A549 (cell line): ENCODE measurements around the gene RSRC1. TPM values are rescaled to one million over a fixed set of nuclear protein-coding genes. Genes with fewer than 3 reads are reported as not detected.

Experiments used
- ATAC-seq, 2 experiments: fragments of 200-7000 bp in 1 of 2; fragments of >200 bp in 1 of 2; cut with Nextera tagmentation in 1 of 2; cut with Tn5 transposase in 1 of 2; 3 replicates each; pipeline versions ENCODE4 v1.8.0 to v1.9.1; 2018 to 2020; ENCODE audit warnings: mild to moderate bottlenecking in 1 of 2, moderate library complexity in 1 of 2
- CTCF ChIA-PET: fragments of 300-600 bp; sonication (Branson Sonifier 250); formaldehyde crosslinking; extraction: SDS; loops from one replicate; lab custom pipeline; 2021; ENCODE audit warnings: antibody characterized with exemption, inconsistent platforms; lab: Yijun Ruan, JAX
- POLR2A ChIA-PET: fragments of 350-600 bp; formaldehyde crosslinking; extraction: SDS; loops from one replicate; lab custom pipeline; 2021; ENCODE audit warnings: antibody characterized with exemption, inconsistent platforms; lab: Yijun Ruan, JAX
- DNase-seq, 2 experiments: peaks; one replicate each; pipeline versions ENCODE4 v3.0.0 to v3.0.0-alpha.2; 2011 to 2016; ENCODE audit warnings: low read depth in 1 of 2, low spot score in 1 of 2
- FAIRE-seq: peaks from 2 replicates; lab custom pipeline; 2011; peaks lifted over from hg19 to GRCh38; lab: Jason Lieb, UNC
- H3K27ac ChIP-seq, 2 experiments: fragments of >200 bp; sonication (Bioruptor Twin); formaldehyde crosslinking; 3 replicates each; pipeline ENCODE4 v1.5.1; 2016 to 2017
- H3K4me1 ChIP-seq: fragments of >200 bp; sonication (Bioruptor Twin); formaldehyde crosslinking; 3 replicates; pipeline ENCODE4 v1.6.1; 2016
- H3K4me2 ChIP-seq: fragments of >200 bp; sonication (Bioruptor Twin); formaldehyde crosslinking; 3 replicates; pipeline ENCODE4 v1.6.1; 2016
- H3K4me3 ChIP-seq: fragments of >200 bp; sonication (Bioruptor Twin); formaldehyde crosslinking; 3 replicates; pipeline ENCODE4 v1.5.1; 2016
- H3K9me3 ChIP-seq: fragments of >200 bp; sonication (Bioruptor Twin); formaldehyde crosslinking; 3 replicates; pipeline ENCODE4 v1.6.1; 2016
- ATOH8 ChIP-seq: fragments of 250-450 bp; sonication (Bioruptor Pico); IDR thresholded peaks from 2 replicates; pipeline ENCODE4 v1.5.0; 2020; ENCODE audit warnings: low read depth, mild to moderate bottlenecking, moderate library complexity
- CBX8 ChIP-seq: fragments of 200-600 bp; sonication (generic); IDR thresholded peaks from 2 replicates; pipeline ENCODE4 v1.6.1; 2016
- CTCF ChIP-seq: fragments of >200 bp; sonication (Bioruptor Twin); formaldehyde crosslinking; IDR thresholded peaks from 3 replicates; pipeline ENCODE4 v1.5.1; 2016
- E2F6 ChIP-seq: IDR thresholded peaks from 2 replicates; pipeline ENCODE4 v1.6.1; 2012; ENCODE audit warnings: low read depth, borderline replicate concordance
- EHF ChIP-seq: fragments of 250-450 bp; sonication (Bioruptor Pico); IDR thresholded peaks from 2 replicates; pipeline ENCODE4 v1.5.0; 2020; ENCODE audit warnings: mild to moderate bottlenecking
- EP300 ChIP-seq, 2 experiments: fragments of >200 bp; sonication (Bioruptor Twin); formaldehyde crosslinking; IDR thresholded peaks; 2 replicates in 1 of 2; 3 replicates in 1 of 2; pipeline ENCODE4 v1.6.1; 2016 to 2017
- ESRRA ChIP-seq: fragments of 150-350 bp; IDR thresholded peaks from 2 replicates; pipeline ENCODE4 v1.6.1; 2014; ENCODE audit warnings: mild to moderate bottlenecking, low read length, borderline replicate concordance
- FOSL2 ChIP-seq, 2 experiments: fragments of 450-650 bp in 1 of 2; fragments of >200 bp in 1 of 2; sonication (Bioruptor Twin) in 1 of 2; formaldehyde crosslinking; IDR thresholded peaks; 2 replicates each; pipeline versions ENCODE4 v1.5.0 to v1.6.1; 2016 to 2020; ENCODE audit warnings: mild to moderate bottlenecking in 1 of 2, moderate library complexity in 1 of 2
- GATA3 ChIP-seq: IDR thresholded peaks from 2 replicates; pipeline ENCODE4 v1.6.1; 2012; ENCODE audit warnings: borderline replicate concordance
- HDAC2 ChIP-seq: fragments of 200-600 bp; sonication (generic); IDR thresholded peaks from 2 replicates; pipeline ENCODE4 v1.6.1; 2016
- HEYL ChIP-seq: fragments of 250-450 bp; sonication (Bioruptor Pico); IDR thresholded peaks from 2 replicates; pipeline ENCODE4 v1.8.0; 2021; ENCODE audit warnings: mild to moderate bottlenecking, moderate library complexity
- HMGXB4 ChIP-seq: fragments of 250-450 bp; sonication (Bioruptor Pico); IDR thresholded peaks from 2 replicates; pipeline ENCODE4 v1.5.0; 2021; ENCODE audit warnings: mild to moderate bottlenecking, moderate library complexity, borderline replicate concordance
- HOXA7 ChIP-seq: fragments of 250-450 bp; sonication (Bioruptor Pico); IDR thresholded peaks from 2 replicates; pipeline ENCODE4 v1.5.0; 2020; ENCODE audit warnings: mild to moderate bottlenecking, moderate library complexity
- HOXB13 ChIP-seq: fragments of 250-450 bp; sonication (Bioruptor Pico); IDR thresholded peaks from 2 replicates; pipeline ENCODE4 v1.5.0; 2020; ENCODE audit warnings: low read depth, mild to moderate bottlenecking, moderate library complexity
- HOXB5 ChIP-seq: fragments of 250-450 bp; sonication (Bioruptor Pico); IDR thresholded peaks from 2 replicates; pipeline ENCODE4 v1.5.0; 2020; ENCODE audit warnings: mild to moderate bottlenecking, moderate library complexity
- MAZ ChIP-seq: fragments of 150-350 bp; IDR thresholded peaks from 2 replicates; pipeline ENCODE4 v1.6.1; 2014; ENCODE audit warnings: antibody characterized with exemption, low read depth, low read length, borderline replicate concordance
- NPAS2 ChIP-seq: fragments of 250-450 bp; sonication (Bioruptor Pico); IDR thresholded peaks from 2 replicates; pipeline ENCODE4 v1.8.0; 2022; ENCODE audit warnings: mild to moderate bottlenecking, moderate library complexity, borderline replicate concordance
- PHF8 ChIP-seq: fragments of 200-600 bp; sonication (generic); IDR thresholded peaks from 2 replicates; pipeline ENCODE4 v1.6.1; 2016; ENCODE audit warnings: low read depth, mild to moderate bottlenecking, antibody characterized with exemption, moderate library complexity, borderline replicate concordance
- RAD21 ChIP-seq, 2 experiments: fragments of >200 bp in 1 of 2; sonication (Bioruptor Twin) in 1 of 2; formaldehyde crosslinking in 1 of 2; IDR thresholded peaks in 1 of 2; conservative IDR thresholded peaks in 1 of 2; 2 replicates in 1 of 2; 3 replicates in 1 of 2; pipeline ENCODE4 v1.6.1; 2012 to 2018; ENCODE audit warnings: inconsistent platforms in 1 of 2
- RARB ChIP-seq: fragments of 250-450 bp; sonication (Bioruptor Pico); IDR thresholded peaks from 2 replicates; pipeline ENCODE4 v1.8.0; 2021; ENCODE audit warnings: mild to moderate bottlenecking, moderate library complexity
- RCOR1 ChIP-seq: fragments of 150-350 bp; IDR thresholded peaks from 2 replicates; pipeline ENCODE4 v1.6.1; 2014; ENCODE audit warnings: antibody characterized with exemption, low read length, low read depth
- REST ChIP-seq: fragments of 200-600 bp; sonication (generic); IDR thresholded peaks from 2 replicates; pipeline ENCODE4 v1.6.1; 2016; ENCODE audit warnings: antibody characterized with exemption, mild to moderate bottlenecking, moderate library complexity
- RFX5 ChIP-seq: fragments of 450-650 bp; IDR thresholded peaks from 2 replicates; pipeline ENCODE4 v1.7.1; 2014; ENCODE audit warnings: antibody characterized with exemption, mild to moderate bottlenecking, moderate library complexity
- SMC3 ChIP-seq: fragments of >200 bp; sonication (Bioruptor Twin); formaldehyde crosslinking; IDR thresholded peaks from 3 replicates; pipeline ENCODE4 v1.6.1; 2018; ENCODE audit warnings: inconsistent platforms
- ZFP36 ChIP-seq: fragments of 450-650 bp; IDR thresholded peaks from 2 replicates; pipeline ENCODE4 v1.6.1; 2014; ENCODE audit warnings: borderline replicate concordance; ENCODE audit not compliant: partially characterized antibody
- WGBS: methylation state at CpG from one replicate; pipeline ENCODE4 v1.1.6; 2017; ENCODE audit errors: missing lambda C conversion rate; 5-methylcytosine and 5-hydroxymethylcytosine counted together
- polyA plus RNA-seq, 4 experiments: library from polyadenylated mRNA; depleted of rRNA in 3 of 4; stranded (reverse); fragments of >200 nt; fragmentation: RNase III in 1 of 4; extraction: RNeasy Plus Mini Kit Qiagen cat#74134 plus additional on column Dnase treatment in 1 of 4; gene quantifications; 2 replicates in 3 of 4; 3 replicates in 1 of 4; pipeline ENCODE4 v1.2.3, GENCODE V29; 2011 to 2017

RSRC1 gene
- polyA plus RNA-seq, 2 of the 4 experiments (the other 2 are of a cell fraction), result 17.5 to 52.2 TPM

- TF ChIP-seq SMC3, result no peak
- TF ChIP-seq PHF8, result no peak
- no peak for TF ChIP-seq CBX8
- no peak for TF ChIP-seq RFX5
- TF ChIP-seq RAD21 (conservative IDR thresholded peaks at IDR 0.05 in 1 of 2, IDR thresholded peaks at IDR 0.05 in 1 of 2), result no peak
- TF ChIP-seq RARB, result no peak
- TF ChIP-seq ESRRA, result no peak
- TF ChIP-seq RCOR1, result no peak
- no peak for TF ChIP-seq GATA3
- TF ChIP-seq E2F6, result no peak
- TF ChIP-seq HOXB13 (CRISPR knock-in tag), result no peak
- ATAC-seq (no peak), FAIRE-seq (no peak), DNase-seq (no peak)
- CTCF ChIA-PET, result no interaction called here
- Histone ChIP-seq H3K9me3 (no peaks in the 10 kb centered on the region), H3K4me2 (no peak overlapping the region), H3K4me3 (no peak overlapping the region), H3K4me1 (no peaks in the 10 kb centered on the region), H3K27ac (no peak overlapping the region)
- WGBS, result 98% methylated on average over 1 of the region's 1 CpG
- POLR2A ChIA-PET, result no interaction called here
Observed at GRCh38 chr3:158403013-158403412, 293.1 kb downstream of the RSRC1 start.

GRCh38 chr3:158404131-158404718, 294.3 kb downstream of the RSRC1 start:
- WGBS, result 88% methylated on average over 1 of the region's 1 CpG
- no peak for FAIRE-seq

GRCh38 chr3:158405507-158405906, 295.6 kb downstream of the RSRC1 start:
- no peak for DNase-seq
- POLR2A ChIA-PET, result no interaction called here
- CTCF ChIA-PET, result interaction anchor here (1.3 kb wide), 1 partner anchor 29 kb away, joined by 3 read pairs; no protein-coding TSS in a partner anchor
- WGBS, result 89% methylated on average over 2 of the region's 2 CpGs
- FAIRE-seq, result no peak
- no peak for ATAC-seq
- no peak overlapping the region for H3K4me2 ChIP-seq
- H3K4me3 ChIP-seq, result no peak overlapping the region
- H3K4me1 ChIP-seq, result no peaks in the 10 kb centered on the region
- no peak overlapping the region for H3K27ac ChIP-seq
- no peaks in the 10 kb centered on the region for H3K9me3 ChIP-seq
- no peak for TF ChIP-seq HMGXB4 (CRISPR knock-in tag)
- TF ChIP-seq CTCF, result no peak
- TF ChIP-seq RFX5, result no peak
- no peak for TF ChIP-seq HEYL (CRISPR knock-in tag)
- no peak for TF ChIP-seq HOXB13 (CRISPR knock-in tag)
- TF ChIP-seq RCOR1, result no peak
- TF ChIP-seq REST, result no peak
- no peak for TF ChIP-seq NPAS2 (CRISPR knock-in tag)
- no peak for TF ChIP-seq MAZ

More at GRCh38 chr3:158404131-158404718, 294.3 kb downstream of the RSRC1 start:
- TF ChIP-seq HDAC2 (no peak), EP300 (IDR thresholded peaks at IDR 0.05) (no peak), ZFP36 (no peak), SMC3 (no peak), ATOH8 (CRISPR knock-in tag) (no peak), EHF (CRISPR knock-in tag) (no peak), E2F6 (no peak), FOSL2 (IDR thresholded peaks at IDR 0.05) (no peak), FOSL2 (CRISPR knock-in tag; IDR thresholded peaks at IDR 0.05) (no peak), HOXA7 (CRISPR knock-in tag) (no peak), HOXB5 (CRISPR knock-in tag) (no peak)
- TF ChIP-seq, all 56 proteins: peak for 0
- ATAC-seq (no peak), DNase-seq (no peak)
- ChIA-PET POLR2A (no interaction called here), CTCF (no interaction called here)
- Histone ChIP-seq H3K4me3 (no peak overlapping the region), H3K9me3 (no peaks in the 10 kb centered on the region), H3K27ac (no peak overlapping the region), H3K4me2 (no peak overlapping the region), H3K4me1 (no peaks in the 10 kb centered on the region)
